ENCODE data around the gene MIR17HG. TPM values are rescaled to one million over a fixed set of nuclear protein-coding genes. Genes with fewer than 3 reads are reported as not detected.

Gene MIR17HG
- total RNA-seq, 1 donor from 2014 or later: 3.3 TPM

GRCh38 chr13:91356919-91357612, 9.6 kb downstream of the MIR17HG start:
- Histone ChIP-seq H3K9me3 (no peaks in the 10 kb centered on the region), H3K27ac (no peak overlapping the region), H3K36me3 (peaks cover 20% of the 10 kb centered on the region), H3K4me1 (peaks cover 11% of the 10 kb centered on the region), H3K27me3 (no peaks in the 10 kb centered on the region), H3K4me3 (no peak overlapping the region)
- TF ChIP-seq CTCF (IDR thresholded peaks at IDR 0.05): no peak
- intact Hi-C loops (cut with DNase I): no loop called here
- ATAC-seq (no peak), DNase-seq (no peak)

- ATAC-seq (no peak), DNase-seq (no peak)
- Histone ChIP-seq H3K27me3 (no peaks in the 10 kb centered on the region), H3K4me1 (peaks cover 11% of the 10 kb centered on the region), H3K9me3 (no peaks in the 10 kb centered on the region), H3K4me3 (no peak overlapping the region), H3K27ac (no peak overlapping the region), H3K36me3 (peaks cover 20% of the 10 kb centered on the region)
- intact Hi-C loops (cut with DNase I): no loop called here
- TF ChIP-seq CTCF (IDR thresholded peaks at IDR 0.05): no peak
These were observed 10.3 kb downstream of the MIR17HG start for GRCh38 chr13:91357613-91358386.

- Histone ChIP-seq H3K9me3 (no peaks in the 10 kb centered on the region), H3K4me1 (peaks cover 10% of the 10 kb centered on the region), H3K36me3 (peaks cover 20% of the 10 kb centered on the region), H3K27me3 (no peaks in the 10 kb centered on the region), H3K4me3 (no peak overlapping the region), H3K27ac (no peak overlapping the region)
- intact Hi-C loops (cut with DNase I): no loop called here
- DNase-seq (no peak), ATAC-seq (peak; percentile 46)
- no peak for TF ChIP-seq CTCF (IDR thresholded peaks at IDR 0.05)
These were observed 10.9 kb downstream of the MIR17HG start for GRCh38 chr13:91358387-91358782.

- Histone ChIP-seq H3K27me3 (no peaks in the 10 kb centered on the region), H3K36me3 (peaks cover 17% of the 10 kb centered on the region), H3K27ac (no peak overlapping the region), H3K4me3 (no peak overlapping the region), H3K4me1 (peaks cover 3% of the 10 kb centered on the region), H3K9me3 (no peaks in the 10 kb centered on the region)
- ATAC-seq: no peak
- TF ChIP-seq CTCF (IDR thresholded peaks at IDR 0.05): no peak
- intact Hi-C loops (cut with DNase I): no loop called here
- DNase-seq: no peak
These were observed 11.6 kb downstream of the MIR17HG start for GRCh38 chr13:91359111-91359510.

GRCh38 chr13:91359631-91360030, 12.1 kb downstream of the MIR17HG start:
- no peaks in the 10 kb centered on the region for H3K9me3 ChIP-seq
- H3K4me3 ChIP-seq: no peak overlapping the region
- ATAC-seq: no peak
- no peaks in the 10 kb centered on the region for H3K27me3 ChIP-seq
- no peaks in the 10 kb centered on the region for H3K4me1 ChIP-seq
- peaks cover 11% of the 10 kb centered on the region for H3K36me3 ChIP-seq
- H3K27ac ChIP-seq: no peak overlapping the region
- intact Hi-C loops (cut with DNase I): no loop called here
- TF ChIP-seq CTCF (IDR thresholded peaks at IDR 0.05): no peak
- no peak for DNase-seq

All from upper lobe of right lung (tissue), 1 donor.